Heart left ventricle (tissue), 16 donors: ENCODE results near the gene ATP6V1B1. TPM values are rescaled to one million over a fixed set of nuclear protein-coding genes. Genes with fewer than 3 reads are reported as not detected.
"Not testable (repeated sequence)": the region's sequence is repeated elsewhere in the genome, so short reads cannot be mapped to it uniquely, and the experiment has no call there.

Experiments used
- ATAC-seq, 4 donors: fragments of 200-7000 bp; cut with Tn5 transposase; one replicate each; pipeline ENCODE4 v1.9.1; 2020 to 2022; ENCODE audit warnings: moderate library complexity in 4 of 4, mild to moderate bottlenecking in 3 of 4, moderate number of reproducible peaks in 1 of 4
- DNase-seq, 5 donors: peaks; one replicate each; pipeline ENCODE4 v3.0.0-alpha.2; 2020
- H3K27ac ChIP-seq, 12 donors: fragments of 200-600 bp; sonication (generic) in 4 of 12; one replicate each; pipeline versions ENCODE4 v1.5.0 to v1.8.0; 2016 to 2022; ENCODE audit warnings: mild to moderate bottlenecking in 2 of 12
- H3K27me3 ChIP-seq, 9 donors: fragments of 200-600 bp; sonication (generic) in 2 of 9; one replicate each; pipeline versions ENCODE4 v1.5.1 to v1.8.0; 2016 to 2022; ENCODE audit warnings: mild to moderate bottlenecking in 3 of 9
- H3K36me3 ChIP-seq, 9 donors: fragments of 200-600 bp; sonication (generic) in 2 of 9; one replicate each; pipeline versions ENCODE4 v1.5.0 to v1.8.0; 2018 to 2022; ENCODE audit warnings: mild to moderate bottlenecking in 2 of 9
- H3K4me1 ChIP-seq, 12 donors: fragments of 200-600 bp; sonication (generic) in 4 of 12; one replicate each; pipeline versions ENCODE4 v1.5.0 to v1.8.0; 2016 to 2022; ENCODE audit warnings: mild to moderate bottlenecking in 3 of 12
- H3K4me3 ChIP-seq, 12 donors: fragments of 200-600 bp; sonication (generic) in 4 of 12; one replicate each; pipeline versions ENCODE4 v1.5.0 to v1.8.0; 2017 to 2022; ENCODE audit warnings: mild to moderate bottlenecking in 9 of 12, moderate library complexity in 4 of 12
- H3K9me3 ChIP-seq, 12 donors: fragments of 200-600 bp; sonication (generic) in 4 of 12; one replicate each; pipeline versions ENCODE4 v1.5.0 to v1.8.0; 2016 to 2022; ENCODE audit warnings: mild to moderate bottlenecking in 1 of 12
- CTCF ChIP-seq, 12 donors: fragments of 200-600 bp; sonication (generic) in 4 of 12; IDR thresholded peaks; one replicate each; pipeline versions ENCODE4 v1.5.0 to v1.8.0; 2018 to 2022; ENCODE audit warnings: antibody characterized with exemption in 12 of 12, mild to moderate bottlenecking in 5 of 12
- POLR2A ChIP-seq, 2 donors: fragments of 450-650 bp; IDR thresholded peaks; one replicate each; pipeline ENCODE4 v1.6.1; 2017; ENCODE audit warnings: antibody characterized with exemption in 2 of 2, mild to moderate bottlenecking in 2 of 2, moderate library complexity in 2 of 2
- WGBS, 4 donors: extraction: QIAGEN DNeasy Blood & Tissue Kit in 2 of 4; methylation state at CpG; one replicate each; pipeline versions ENCODE4 v1.1.5 to v1.1.7; 2013 to 2018; 5-methylcytosine and 5-hydroxymethylcytosine counted together
- intact Hi-C, 10 donors: fragments of 100-400 bp; cut with DNase I; formaldehyde crosslinking; loops; one replicate each; pipeline versions ENCODE4 v1.11.1 to v1.14.2; 2022
- polyA plus RNA-seq, 2 donors: library from polyadenylated mRNA; stranded (reverse); fragments of 200-250 nt; gene quantifications; one replicate each; pipeline ENCODE4 v1.2.3, GENCODE V29; 2013
- total RNA-seq, 9 donors: library from RNA; depleted of rRNA in 2 of 9; stranded (reverse); fragments of >200 nt in 2 of 9; fragmentation: NEBNext Ultra II Directional in 3 of 9; extraction: Animal tissue kit (Norgen Biotek cat#: 25700) in 3 of 9; gene quantifications; one replicate each; pipeline versions ENCODE4 v1.1.0 to v1.2.4, GENCODE V29; 2016 to 2023
- donor health status: ischemic (EF 13 %, LVEDD 7.1; RV severe dilation, severe dysfunction).
- donor health status: healthy with polysubstance abuse.
- donor health status: DM: no; HTN: yes; CAD: no.
- donor health status: DM: no; HTN: no; CAD: no.
- donor health status: ischemic (EF 25% LVEDD 6.9; RV normal size, moderate dysfunction).
- donor health status: ischemic (EF 25% LVEDD 5.7; RV mildly dilated, moderate dysfunction).
- donor health status: healthy.
- donor health status: DM: yes; HTN: yes; CAD: no.
- donor health status: ischemic (EF 35%, LVEDD 5.7; RV mildly dilated, moderate dysfunction).
- donor health status: nonischemic (EF 11% LVEDD 7.7; RV severe dilation, severe dysfunction).
- donor health status: DM: yes; HTN: yes; CAD: no.
- donor health status: PGD.
- donor health status: ischemic (EF 29% LVEDD 5.4; RV normal size, mild dysfunction).
- donor health status: nonischemic (EF 23%, LVEDD 6.1; RV moderate dilation, normal function).

Gene ATP6V1B1
- total and polyA plus RNA-seq, 11 donors, result 0.16 to 1.8 (median 0.48) TPM; not detected in 4

- H3K27me3 ChIP-seq, result no peaks in the 10 kb centered on the region
- H3K4me3 ChIP-seq, result peak within 1 kb of the TSS; percentile 78 to 100 (median 98)
- TF ChIP-seq POLR2A (IDR thresholded peaks at IDR 0.05) (peak in 1 of 2 donors; percentile 29), CTCF (IDR thresholded peaks at IDR 0.05) (peak; percentile 49 to 97 (median 74))
- peak; percentile 96 to 99 (median 98) for ATAC-seq
- peaks cover 2 to 33% (median 23%) of the 10 kb centered on the region in 9 donors for H3K36me3 ChIP-seq
- peak; percentile 90 to 95 (median 93) for DNase-seq
- H3K9me3 ChIP-seq, result no peaks in the 10 kb centered on the region
- H3K27ac ChIP-seq, result peak within 1 kb of the TSS; percentile 57 to 92 (median 86)
- intact Hi-C loops, result no loop called here
- H3K4me1 ChIP-seq, result peaks cover 5 to 30% (median 21%) of the 10 kb centered on the region in 12 donors
- 0 to 2% (median 0%) methylated on average over 17 to 65 of the region's 65 CpGs for WGBS, 4 donors
Observed at GRCh38 chr2:70994699-70995425, 59.2 kb downstream of the ATP6V1B1 start, which contains the start of gene TEX261. Gene TEX261, minus strand, starts transcription at chr2:70994873. Its CDS starts 116 bp downstream, at chr2:70994757.

GRCh38 chr2:70995426-70995729, 59.7 kb downstream of the ATP6V1B1 start:
- ATAC-seq, result peak in 3 of 4 donors; percentile 1 to 45 (median 25)
- DNase-seq, result no peak
- Histone ChIP-seq H3K4me3 (peak overlapping the region; percentile 78 to 100 (median 98)), H3K27ac (peak overlapping the region in 8 of 12 donors; percentile 24 to 92 (median 83)), H3K4me1 (peaks cover 5 to 30% (median 21%) of the 10 kb centered on the region in 12 donors), H3K36me3 (peaks cover 2 to 28% (median 18%) of the 10 kb centered on the region in 9 donors), H3K9me3 (no peaks in the 10 kb centered on the region), H3K27me3 (no peaks in the 10 kb centered on the region)
- WGBS, 4 donors, result 3 to 5% (median 4%) methylated on average over 11 of the region's 11 CpGs
- intact Hi-C loops, result no loop called here
- TF ChIP-seq CTCF (IDR thresholded peaks at IDR 0.05), result peak in 3 of 12 donors; percentile 15 to 24 (median 21)
- no peak for TF ChIP-seq POLR2A (IDR thresholded peaks at IDR 0.05)

- H3K27ac ChIP-seq, H3K4me3 ChIP-seq, H3K27me3 ChIP-seq, ATAC-seq, H3K36me3 ChIP-seq, H3K9me3 ChIP-seq, intact Hi-C loops: not testable (repeated sequence)
- H3K4me1 ChIP-seq, result peaks cover 0 to 20% (median 11%) of the 10 kb centered on the region in 12 donors
- WGBS, 4 donors, result 80 to 89% (median 89%) methylated on average over 4 of the region's 4 CpGs
- peak in 1 of 5 donors; percentile 1 for DNase-seq
Observed at GRCh38 chr2:70998885-70999284, 63.2 kb downstream of the ATP6V1B1 start.

GRCh38 chr2:70999362-70999761, 63.7 kb downstream of the ATP6V1B1 start:
- Histone ChIP-seq H3K9me3 (no peaks in the 10 kb centered on the region), H3K27ac (no peak overlapping the region), H3K36me3 (peaks cover 0 to 1% (median 0%) of the 10 kb centered on the region in 9 donors), H3K4me3 (no peak overlapping the region), H3K27me3 (no peaks in the 10 kb centered on the region), H3K4me1 (peaks cover 0 to 16% (median 8%) of the 10 kb centered on the region in 12 donors)
- intact Hi-C loops, result no loop called here
- TF ChIP-seq CTCF (IDR thresholded peaks at IDR 0.05) (no peak), POLR2A (IDR thresholded peaks at IDR 0.05) (no peak)
- 53 to 69% (median 60%) methylated on average over 2 of the region's 2 CpGs for WGBS, 4 donors
- DNase-seq (no peak), ATAC-seq (no peak)

GRCh38 chr2:70999931-71000330, 64.2 kb downstream of the ATP6V1B1 start:
- H3K9me3 ChIP-seq, DNase-seq, H3K27ac ChIP-seq, H3K36me3 ChIP-seq, ATAC-seq, H3K27me3 ChIP-seq, H3K4me3 ChIP-seq: not testable (repeated sequence)
- intact Hi-C loops, result loop anchor here in 1 of 10 donors (2.0 kb wide), 1 partner anchor 35 kb away; no protein-coding TSS in a partner anchor
- H3K4me1 ChIP-seq, result peaks cover 0 to 16% (median 8%) of the 10 kb centered on the region in 12 donors
- 95 to 97% (median 96%) methylated on average over 10 of the region's 10 CpGs for WGBS, 4 donors
